B cell (primary cell): ENCODE measurements around the gene TRAP1. TPM values are rescaled to one million over a fixed set of nuclear protein-coding genes. Genes with fewer than 3 reads are reported as not detected.

Source experiments
- ATAC-seq: fragments of 200-7000 bp; cut with Tn5 transposase; one replicate; pipeline ENCODE4 v1.10.0; 2021; ENCODE audit warnings: low read depth, mild to moderate bottlenecking, moderate number of reproducible peaks, moderate library complexity
- CTCF ChIA-PET: fragments of 350-600 bp; sonication (Branson Sonifier 250); formaldehyde crosslinking; loops from one replicate; lab custom pipeline; 2021; ENCODE audit warnings: antibody characterized with exemption, inconsistent platforms; lab: Charles Lee
- POLR2A ChIA-PET: fragments of 350-600 bp; sonication (Branson Sonifier 250); formaldehyde crosslinking; loops from one replicate; lab custom pipeline; 2021; ENCODE audit warnings: antibody characterized with exemption; lab: Charles Lee
- DNase-seq: peaks from one replicate; pipeline ENCODE4 v3.0.0; 2013
- H2AFZ ChIP-seq: 2 replicates; pipeline ENCODE4 v1.6.1; 2012; ENCODE audit warnings: mild to moderate bottlenecking, low read depth, low read length; ENCODE audit not compliant: insufficient read depth, poor library complexity, severe bottlenecking
- H3K27ac ChIP-seq, 2 donors: 1 replicate in 1 of 2; 2 replicates in 1 of 2; pipeline ENCODE4 v1.5.1; 2012 to 2013; ENCODE audit warnings: low read length in 2 of 2, mild to moderate bottlenecking in 2 of 2, moderate library complexity in 1 of 2
- H3K27me3 ChIP-seq, 4 experiments: fragments of 200-600 bp in 1 of 4; sonication (generic) in 1 of 4; replicated peaks in 1 of 4; 1 replicate in 2 of 4; 2 replicates in 2 of 4; pipeline versions ENCODE4 v1.6.1 to v1.7.0; 2013 to 2016; ENCODE audit warnings: low read length in 3 of 4, mild to moderate bottlenecking in 2 of 4, mixed read lengths in 1 of 4, moderate library complexity in 1 of 4; ENCODE audit not compliant: insufficient read depth in 4 of 4, control insufficient read depth in 3 of 4; ENCODE audit errors: control extremely low read depth in 1 of 4
- H3K36me3 ChIP-seq, 2 experiments: replicated peaks in 1 of 2; 1 replicate in 1 of 2; 2 replicates in 1 of 2; pipeline versions ENCODE4 v1.6.1 to v1.7.1; 2013; ENCODE audit warnings: low read length in 1 of 2; ENCODE audit not compliant: insufficient read depth in 2 of 2, control insufficient read depth in 1 of 2; ENCODE audit errors: control extremely low read depth in 1 of 2, extremely low read depth in 1 of 2
- H3K4me1 ChIP-seq, 2 donors: fragments of 200-600 bp in 1 of 2; sonication (generic) in 1 of 2; 1 replicate in 1 of 2; 2 replicates in 1 of 2; pipeline versions ENCODE4 v1.5.1 to v1.6.1; 2013 to 2017; ENCODE audit warnings: low read length in 2 of 2; ENCODE audit not compliant: control insufficient read depth in 2 of 2, insufficient read depth in 2 of 2
- H3K4me2 ChIP-seq: replicated peaks from 2 replicates; pipeline ENCODE3; 2012; ENCODE audit warnings: mild to moderate bottlenecking, low read depth, low read length; ENCODE audit not compliant: poor library complexity, severe bottlenecking
- H3K4me3 ChIP-seq, 5 experiments: fragments of 200-600 bp in 1 of 5; sonication (generic) in 1 of 5; 1 replicate in 3 of 5; 2 replicates in 2 of 5; pipeline versions ENCODE4 v1.5.1 to v1.7.0; 2011 to 2016; ENCODE audit warnings: low read length in 4 of 5, mild to moderate bottlenecking in 4 of 5, low read depth in 2 of 5, control low read depth in 1 of 5, moderate library complexity in 1 of 5; ENCODE audit not compliant: insufficient read depth in 1 of 5; ENCODE audit errors: control extremely low read depth in 1 of 5, extremely low read depth in 1 of 5
- H3K79me2 ChIP-seq: fragments of 200-600 bp; sonication (generic); one replicate; pipeline ENCODE4 v1.6.0; 2016; ENCODE audit warnings: low read length; ENCODE audit not compliant: control insufficient read depth, insufficient read depth
- H3K9ac ChIP-seq: fragments of 200-600 bp; sonication (generic); 2 replicates; pipeline ENCODE4 v1.6.1; 2017; ENCODE audit warnings: mild to moderate bottlenecking, low read length, moderate library complexity
- H3K9me3 ChIP-seq, 3 donors: one replicate each; pipeline versions ENCODE4 v1.6.1 to v1.7.1; 2013; ENCODE audit warnings: low read length in 2 of 3; ENCODE audit not compliant: control insufficient read depth in 2 of 3, insufficient read depth in 1 of 3; ENCODE audit errors: control extremely low read depth in 1 of 3
- H4K20me1 ChIP-seq: 2 replicates; pipeline ENCODE4 v1.6.0; 2012; ENCODE audit warnings: mild to moderate bottlenecking, low read length; ENCODE audit not compliant: insufficient read depth, control insufficient read depth, poor library complexity, severe bottlenecking
- H3K27ac Mint-ChIP-seq: one replicate; pipeline ENCODE4 v1.8.0; 2021; ENCODE audit warnings: mixed read lengths
- H3K27me3 Mint-ChIP-seq: one replicate; pipeline ENCODE4 v1.8.0; 2021; ENCODE audit warnings: mixed read lengths
- H3K4me1 Mint-ChIP-seq: one replicate; pipeline ENCODE4 v1.8.0; 2021; ENCODE audit warnings: mixed read lengths
- H3K4me3 Mint-ChIP-seq: one replicate; pipeline ENCODE4 v1.8.0; 2021; ENCODE audit warnings: mixed read lengths
- H3K9me3 Mint-ChIP-seq: one replicate; pipeline ENCODE4 v1.8.0; 2022; ENCODE audit warnings: mixed read lengths; ENCODE audit not compliant: insufficient read depth
- CTCF ChIP-seq: fragments of 200-600 bp; IDR thresholded peaks from one replicate; pipeline ENCODE4 v1.8.0; 2022; ENCODE audit warnings: antibody characterized with exemption, mild to moderate bottlenecking
- EZH2 ChIP-seq: IDR thresholded peaks from 2 replicates; pipeline ENCODE4 v1.6.1; 2012; ENCODE audit warnings: borderline replicate concordance, low read depth, mild to moderate bottlenecking, moderate library complexity, low read length; ENCODE audit not compliant: insufficient read depth, poor library complexity, severe bottlenecking
- WGBS: methylation state at CpG from one replicate; pipeline ENCODE4 v1.1.5; 2013; ENCODE audit warnings: missing lambda C conversion rate; ENCODE audit not compliant: insufficient coverage; 5-methylcytosine and 5-hydroxymethylcytosine counted together
- intact Hi-C: fragments of 100-400 bp; cut with micrococcal nuclease; formaldehyde crosslinking; loops from one replicate; pipeline ENCODE4 v1.10.0; 2022
- polyA plus RNA-seq: library from polyadenylated mRNA; depleted of rRNA; stranded (reverse); fragments of >200 nt; gene quantifications from 2 replicates; pipeline ENCODE4 v1.2.3, GENCODE V29; 2012
- total RNA-seq, 2 donors: library from RNA; stranded (reverse); fragments of 120-200 nt in 1 of 2; gene quantifications; 1 replicate in 1 of 2; 2 replicates in 1 of 2; pipeline versions ENCODE4 v1.2.3 to v1.2.4, GENCODE V29; 2013 to 2022

Gene TRAP1
- total and polyA plus RNA-seq, 2 donors (not counting 1 experiment from before 2014, with no cell fraction given) = 51.1 to 88.4 TPM

GRCh38 chr16:3740186-3740585 lies 22.9 kb upstream of the TRAP1 start:
- intact Hi-C loops = no loop called here
- H3K27me3 Mint-ChIP-seq = no peaks in the 10 kb centered on the region

GRCh38 chr16:3739636-3740035 lies 22.3 kb upstream of the TRAP1 start:
- H3K27ac Mint-ChIP-seq = no peak overlapping the region
- WGBS = 94% methylated on average over 7 of the region's 9 CpGs
- H4K20me1 ChIP-seq = peaks cover 25% of the 10 kb centered on the region
- H3K27ac ChIP-seq = no peak overlapping the region
- intact Hi-C loops = no loop called here
- no peak overlapping the region for H3K4me3 ChIP-seq
- DNase-seq = no peak
- H3K9ac ChIP-seq = no peak overlapping the region
- no peaks in the 10 kb centered on the region for H3K4me1 ChIP-seq
- ATAC-seq = no peak
- ChIA-PET POLR2A (no interaction called here), CTCF (no interaction called here)
- TF ChIP-seq EZH2 (no peak), CTCF (no peak)
- H3K9me3 Mint-ChIP-seq = no peaks in the 10 kb centered on the region
- H3K27me3 ChIP-seq = no peaks in the 10 kb centered on the region
- H2AFZ ChIP-seq = no peak overlapping the region
- H3K9me3 ChIP-seq = no peaks in the 10 kb centered on the region
- peaks cover 34% of the 10 kb centered on the region for H3K79me2 ChIP-seq
- peaks cover 12 to 88% of the 10 kb centered on the region in 2 experiments for H3K36me3 ChIP-seq
- no peaks in the 10 kb centered on the region for H3K4me1 Mint-ChIP-seq
- no peak overlapping the region for H3K4me2 ChIP-seq
- H3K4me3 Mint-ChIP-seq = no peak overlapping the region
- H3K27me3 Mint-ChIP-seq = no peaks in the 10 kb centered on the region

More at GRCh38 chr16:3740186-3740585, 22.9 kb upstream of the TRAP1 start:
- Histone ChIP-seq H3K4me2 (no peak overlapping the region), H2AFZ (no peak overlapping the region), H3K9me3 (no peaks in the 10 kb centered on the region), H3K27ac (no peak overlapping the region), H3K4me1 (no peaks in the 10 kb centered on the region), H3K79me2 (peaks cover 30% of the 10 kb centered on the region), H3K27me3 (no peaks in the 10 kb centered on the region), H3K36me3 (peaks cover 16 to 88% of the 10 kb centered on the region in 2 experiments), H3K4me3 (no peak overlapping the region), H3K9ac (no peak overlapping the region), H4K20me1 (peaks cover 22% of the 10 kb centered on the region)
- ChIA-PET POLR2A (no interaction called here), CTCF (no interaction called here)
- Mint-ChIP-seq H3K9me3 (no peaks in the 10 kb centered on the region), H3K4me3 (no peak overlapping the region), H3K4me1 (no peaks in the 10 kb centered on the region), H3K27ac (no peak overlapping the region)
- over 99% methylated on average over 14 of the region's 14 CpGs for WGBS
- no peak for DNase-seq
- no peak for TF ChIP-seq CTCF
- TF ChIP-seq EZH2 = no peak
- no peak for ATAC-seq
